HPDE6-E6E7 (cell line): Measurements from ENCODE around the gene GNG7.
"Not testable (repeated sequence)": the region's sequence is repeated elsewhere in the genome, so short reads cannot be mapped to it uniquely, and the experiment has no call there.

ENCODE experiments used
- DNase-seq: peaks from one replicate; pipeline ENCODE4 v3.0.0; 2011; ENCODE audit warnings: missing footprints; ENCODE audit errors: extremely low spot score

GNG7 gene

DNA sequence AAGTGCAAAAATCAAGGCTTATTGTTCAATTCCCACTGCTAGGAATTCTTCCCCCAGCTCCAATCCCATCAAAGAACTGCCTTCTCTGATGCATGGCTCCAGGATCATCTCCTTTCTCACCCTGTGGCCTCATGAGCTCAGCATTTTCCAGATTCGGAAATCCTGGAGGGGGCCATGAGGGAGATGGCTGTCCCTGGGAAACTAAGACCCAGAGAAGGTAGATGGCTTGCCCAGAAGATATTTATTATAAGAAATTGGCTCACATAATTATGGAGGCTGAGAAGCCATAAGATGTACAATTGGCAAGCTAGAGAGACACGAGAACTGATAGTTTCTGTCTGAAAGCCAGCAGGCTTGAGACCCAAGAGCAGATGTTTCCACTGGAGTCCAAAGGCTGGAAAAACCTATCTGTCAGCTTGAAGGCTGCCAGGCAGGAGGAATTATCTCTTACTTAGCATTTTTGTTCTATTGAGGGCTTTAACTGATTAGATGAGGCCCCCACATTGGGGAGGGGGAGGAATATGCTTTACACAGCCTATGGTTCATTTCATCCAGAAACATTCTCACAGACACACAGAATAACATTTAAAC, 168.0 kb downstream of the GNG7 start:
- DNase-seq, result no peak

DNA sequence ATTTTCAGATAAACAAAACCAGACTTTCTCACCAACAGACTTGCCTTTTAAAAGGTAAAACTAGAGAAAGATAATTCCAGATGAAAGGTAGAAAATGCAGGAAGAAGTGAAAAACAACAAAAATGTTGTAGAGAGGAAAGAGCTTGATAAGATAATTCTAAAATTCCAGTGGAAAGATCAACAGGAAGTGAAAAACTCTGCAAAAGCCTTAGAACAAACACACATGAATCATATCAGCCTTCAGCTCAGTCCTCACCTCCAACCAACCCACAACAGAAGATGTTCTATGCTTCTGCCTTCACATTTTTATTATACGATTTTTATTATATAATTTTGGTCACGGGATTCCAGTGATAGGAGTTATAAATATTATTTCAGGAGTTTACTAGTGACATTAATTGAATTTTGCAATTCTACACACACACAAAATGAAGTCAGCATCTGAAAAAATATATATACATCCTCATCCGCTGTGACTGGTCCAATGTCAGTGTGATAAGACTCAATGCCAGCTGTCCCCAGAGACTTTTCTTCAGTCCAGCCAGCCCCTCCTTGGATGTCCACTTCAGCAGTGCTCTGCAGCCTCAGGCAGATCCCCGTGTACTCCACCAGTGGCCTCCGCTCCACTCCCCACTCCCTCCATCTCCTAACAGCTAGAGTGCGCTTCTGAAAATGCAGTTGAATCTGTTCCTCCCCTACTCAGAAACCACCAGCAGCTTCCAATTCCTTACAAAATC, 168.6 kb downstream of the GNG7 start:
- DNase-seq, result no peak

DNA sequence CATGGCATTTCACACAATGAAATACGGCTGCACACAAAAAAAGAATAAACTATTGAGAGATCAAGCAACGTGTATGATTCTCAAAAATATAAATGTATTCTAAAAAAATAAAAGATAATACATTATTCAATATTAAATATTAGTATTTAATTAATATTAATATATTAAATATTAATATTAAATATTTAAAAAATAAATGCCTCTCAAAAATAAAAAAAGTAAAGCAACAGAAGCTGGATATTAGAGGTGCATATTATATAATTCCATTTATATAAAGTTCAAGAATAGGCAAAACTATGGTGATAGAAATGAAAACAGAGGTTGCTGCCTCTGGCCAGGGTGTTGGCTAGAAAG, 169.4 kb downstream of the GNG7 start:
- no peak for DNase-seq

DNA sequence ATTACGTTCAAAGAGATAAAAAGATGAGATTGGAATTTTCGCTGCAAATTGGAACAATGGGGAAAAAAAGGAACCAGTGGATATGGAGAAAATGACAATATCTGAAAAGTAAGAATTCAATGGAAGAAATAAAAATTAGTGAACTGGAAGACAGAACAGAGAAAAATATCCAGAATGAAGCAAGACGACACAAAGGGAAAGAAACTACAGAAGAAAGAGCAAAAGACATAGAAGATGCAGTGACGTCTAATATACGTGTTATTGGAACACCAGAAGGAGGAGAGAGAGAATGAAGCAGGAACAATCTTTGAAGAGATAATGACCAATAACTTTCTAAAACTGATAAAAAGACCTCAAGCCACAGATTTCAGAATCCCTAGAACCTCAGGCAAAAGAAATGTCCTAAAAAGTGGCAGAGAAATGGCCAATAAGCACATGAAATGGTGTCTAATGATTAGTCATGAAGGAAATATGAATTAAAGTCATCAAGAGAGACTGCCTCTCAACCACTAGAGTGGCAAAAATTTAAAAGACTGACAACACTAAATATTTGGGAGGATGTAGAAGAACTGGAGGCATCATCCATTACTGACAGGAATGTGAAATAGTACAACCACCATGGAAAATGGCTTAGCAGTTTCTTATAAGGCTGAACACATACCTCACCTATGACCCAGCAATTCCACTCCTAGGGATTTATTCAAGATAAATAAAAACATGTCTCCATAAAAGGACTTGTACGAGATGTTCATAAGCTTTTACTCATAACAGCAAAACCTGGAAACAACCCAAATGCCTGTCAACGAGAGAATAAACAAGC, 170.0 kb downstream of the GNG7 start:
- peak; percentile 47 for DNase-seq

DNA sequence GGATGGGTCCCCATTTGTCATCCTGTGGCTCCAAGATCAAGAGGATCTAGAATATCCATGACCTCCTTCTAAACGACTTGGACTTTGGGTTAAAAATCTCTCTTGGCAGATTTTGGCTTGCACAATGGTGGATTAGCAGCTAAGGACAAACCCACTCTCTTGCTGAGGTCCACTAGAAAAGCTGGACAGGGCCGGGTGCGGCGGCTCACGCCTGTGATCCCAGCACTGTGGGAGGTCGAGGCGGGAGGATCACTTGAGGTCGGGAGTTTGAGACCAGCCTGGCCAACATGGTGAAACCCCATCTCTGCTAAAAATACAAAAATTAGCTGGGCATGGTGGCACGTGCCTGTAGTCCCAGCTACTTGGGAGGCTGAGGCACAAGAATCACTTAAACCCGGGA, 172.6 kb downstream of the GNG7 start:
- DNase-seq, result not testable (repeated sequence)

DNA sequence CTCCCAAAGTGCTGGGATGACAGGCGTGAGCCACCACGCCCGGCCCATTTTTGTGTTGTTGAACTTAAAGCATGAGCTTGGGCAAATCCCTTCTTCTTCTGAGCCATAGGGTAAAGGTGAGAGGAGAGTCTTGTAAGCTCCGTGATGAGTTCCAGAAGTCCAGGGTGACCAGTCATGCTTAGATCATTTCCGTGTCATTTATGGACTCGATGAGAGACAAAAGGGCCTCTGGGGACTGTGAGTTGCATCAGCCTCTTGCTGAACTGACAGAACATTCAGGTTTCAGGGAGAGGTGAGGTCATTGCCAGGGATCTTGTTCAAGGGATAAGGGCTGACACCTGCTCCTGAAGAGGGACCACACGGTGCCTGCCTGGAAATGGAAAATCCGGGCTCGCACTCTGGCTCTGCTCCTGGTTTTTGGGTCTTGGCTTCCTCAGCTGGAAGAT, 173.0 kb downstream of the GNG7 start:
- peak; percentile 93 for DNase-seq

DNA sequence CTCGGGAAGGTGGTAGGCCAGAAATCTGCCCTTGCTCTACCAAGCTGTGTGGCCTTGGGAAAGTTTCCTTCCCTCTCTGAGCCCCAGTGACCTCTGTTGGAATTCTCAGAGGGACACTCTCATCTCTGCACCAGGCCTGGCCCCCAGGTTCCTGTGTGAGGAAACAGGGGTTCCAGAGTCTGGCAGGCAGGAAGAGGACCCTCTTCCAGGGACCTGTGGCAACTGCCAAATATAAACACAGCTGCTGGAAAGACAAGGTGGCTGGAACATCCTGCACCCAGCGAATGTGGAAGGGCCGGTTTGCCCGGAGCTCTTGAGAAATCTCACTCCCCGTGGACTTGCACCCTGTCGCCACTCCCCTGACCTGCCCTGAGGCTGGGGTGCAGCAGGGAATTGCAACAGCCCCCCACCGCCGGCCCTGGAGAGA, 173.8 kb downstream of the GNG7 start:
- DNase-seq, result no peak

DNA sequence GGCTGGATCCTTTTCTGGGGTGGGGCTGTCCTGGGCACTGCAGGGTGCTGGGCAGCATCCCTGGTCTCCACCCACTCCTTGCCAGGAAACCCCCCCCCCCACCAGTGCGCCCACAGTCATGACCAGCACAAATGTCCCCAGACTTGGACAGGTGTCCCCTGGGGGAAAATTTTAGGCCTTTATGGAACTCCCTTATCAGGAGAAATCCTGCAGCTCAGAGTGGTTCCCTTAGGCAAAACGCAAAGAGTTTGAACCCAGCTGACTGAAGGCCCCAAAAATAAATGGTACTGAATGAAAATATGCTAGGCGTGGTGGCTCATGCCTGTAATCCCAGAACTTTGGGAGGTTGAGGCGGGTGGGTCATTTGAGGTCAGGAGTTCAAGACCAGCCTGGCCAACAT, 174.8 kb downstream of the GNG7 start:
- DNase-seq, result no peak

DNA sequence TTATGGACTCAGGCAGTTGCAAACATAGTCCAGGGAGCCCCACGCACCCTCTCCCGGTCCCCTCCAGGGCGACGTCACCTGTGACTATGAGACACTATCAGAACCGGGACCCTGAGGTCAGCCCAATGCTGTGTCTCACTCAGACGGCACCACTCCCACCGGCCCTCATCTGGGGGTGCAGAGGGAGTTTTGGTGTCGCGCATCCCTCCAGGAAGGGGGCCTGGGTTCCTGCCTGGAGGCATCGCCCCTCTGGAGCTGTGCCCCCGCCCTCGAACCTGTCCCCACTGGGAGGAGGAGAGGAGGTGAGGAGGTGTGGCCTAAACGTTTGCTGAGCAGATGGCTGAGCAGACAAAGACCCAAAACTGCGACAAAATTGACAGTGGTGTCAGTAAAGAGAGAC, 175.3 kb downstream of the GNG7 start:
- DNase-seq, result no peak

DNA sequence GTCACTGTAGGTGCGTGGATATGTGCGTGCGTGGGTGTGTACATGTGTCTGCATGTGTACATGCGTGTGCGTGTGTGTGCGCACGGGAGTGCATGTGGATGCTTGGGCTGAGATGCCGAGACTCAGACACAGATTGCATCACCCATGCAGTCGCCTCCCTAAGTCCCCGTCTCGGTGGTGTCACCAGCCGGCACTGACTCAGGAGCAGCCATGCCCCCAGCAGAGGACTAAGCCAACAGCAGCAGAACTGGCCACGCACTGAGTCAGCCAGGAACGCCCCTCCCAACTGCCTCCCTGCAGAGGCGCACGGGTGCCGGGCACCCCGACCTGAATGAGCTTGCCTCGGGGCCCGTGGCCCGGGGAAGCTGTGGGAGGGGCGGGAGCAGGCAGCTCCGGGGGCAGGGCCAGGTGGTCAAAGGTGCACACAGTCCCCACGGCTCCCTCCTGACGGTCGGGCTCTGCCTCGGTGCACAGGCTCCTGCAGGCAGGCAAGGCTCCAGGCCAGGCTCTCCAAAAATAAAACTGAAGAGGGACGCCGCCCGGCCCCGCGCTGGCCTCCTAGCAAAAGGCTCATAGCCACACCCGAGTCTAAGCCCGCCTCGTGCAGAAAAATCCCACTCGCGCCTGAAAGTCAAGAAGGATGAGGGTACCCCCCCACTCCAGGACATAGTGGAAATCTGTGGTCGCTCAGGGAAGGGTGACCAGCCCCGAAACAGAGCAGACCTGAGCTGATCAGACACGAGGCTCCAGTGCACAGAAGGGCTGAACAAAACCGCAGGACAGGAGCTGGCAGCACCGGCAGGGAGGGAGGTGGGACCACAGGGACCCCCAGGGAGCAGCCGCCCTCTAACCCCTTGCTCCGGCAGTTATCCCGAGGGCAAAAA, 177.4 kb downstream of the GNG7 start:
- DNase-seq, result peak; percentile 63

DNA sequence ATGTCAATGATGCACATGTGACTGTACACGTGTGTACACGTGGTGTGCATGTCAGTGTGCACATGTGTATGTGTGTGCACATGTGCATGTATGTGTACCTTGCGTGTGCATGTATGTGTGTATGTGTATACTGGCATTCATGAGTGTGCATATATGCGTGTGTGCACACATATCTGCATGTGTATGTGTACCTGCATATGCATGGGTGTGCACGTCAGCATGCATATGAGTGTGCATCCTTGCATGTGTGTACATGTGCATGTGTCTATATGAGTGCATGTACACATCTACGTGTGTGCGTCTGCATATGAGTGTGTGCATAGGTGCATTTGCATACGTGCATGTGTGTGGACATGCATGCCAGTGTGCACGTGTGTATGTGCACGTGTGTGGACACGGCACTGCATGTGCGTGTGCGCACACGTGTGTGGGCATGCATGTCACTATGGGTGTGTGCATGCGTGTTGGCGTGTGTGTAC, 178.1 kb downstream of the GNG7 start:
- DNase-seq, result no peak

DNA sequence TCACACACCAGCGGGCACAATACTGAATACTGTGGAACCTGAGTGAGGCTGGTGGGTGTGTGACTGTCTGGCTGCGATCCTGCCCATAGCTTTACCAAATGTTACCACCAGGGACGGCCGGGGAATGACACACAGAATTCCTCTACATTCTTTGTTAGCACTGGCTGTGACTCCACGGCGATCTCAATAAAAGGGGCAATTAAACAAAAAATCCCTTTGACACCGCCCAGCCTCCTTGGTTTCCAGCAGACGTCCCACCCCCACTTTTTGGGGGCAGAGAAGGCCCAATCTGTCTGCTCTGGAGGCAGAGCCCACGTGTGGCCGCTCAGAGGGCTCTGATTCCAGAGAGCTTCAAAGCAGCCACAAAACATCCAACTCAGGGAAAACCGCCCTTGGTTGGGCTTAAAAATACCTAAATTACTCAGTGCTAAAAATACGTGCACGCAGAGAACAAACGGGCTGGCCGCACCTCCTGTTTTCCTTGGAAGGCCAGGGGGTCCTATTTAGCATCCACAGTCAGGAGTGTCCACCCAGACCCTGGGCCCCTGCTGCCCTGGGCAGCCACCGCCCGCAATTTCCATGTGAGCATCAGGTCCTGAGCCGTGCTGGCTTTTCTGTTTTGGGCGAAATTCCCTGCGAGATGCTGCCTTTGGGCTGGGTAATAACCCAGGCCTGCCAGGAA, 178.7 kb downstream of the GNG7 start:
- no peak for DNase-seq

DNA sequence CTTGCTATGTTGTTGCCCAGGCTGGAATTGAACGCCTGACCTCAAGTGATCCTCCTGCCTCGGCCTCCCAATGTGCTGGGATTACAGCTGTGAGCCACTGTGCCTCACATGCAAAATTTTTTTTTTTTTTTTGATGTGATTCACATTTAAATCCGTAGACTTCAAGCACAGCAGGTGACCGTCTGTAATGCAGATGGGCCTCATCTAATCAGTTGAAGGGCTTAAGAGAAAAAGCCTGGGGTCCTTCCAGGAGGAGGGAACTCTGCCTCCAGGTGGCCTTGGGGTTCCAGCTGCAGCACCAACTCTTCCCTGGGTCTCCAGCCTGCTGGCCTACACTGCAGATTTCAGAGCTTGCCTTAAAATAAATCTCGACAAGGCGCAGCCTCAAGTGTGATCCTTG, 183.0 kb downstream of the GNG7 start:
- DNase-seq, result no peak

DNA sequence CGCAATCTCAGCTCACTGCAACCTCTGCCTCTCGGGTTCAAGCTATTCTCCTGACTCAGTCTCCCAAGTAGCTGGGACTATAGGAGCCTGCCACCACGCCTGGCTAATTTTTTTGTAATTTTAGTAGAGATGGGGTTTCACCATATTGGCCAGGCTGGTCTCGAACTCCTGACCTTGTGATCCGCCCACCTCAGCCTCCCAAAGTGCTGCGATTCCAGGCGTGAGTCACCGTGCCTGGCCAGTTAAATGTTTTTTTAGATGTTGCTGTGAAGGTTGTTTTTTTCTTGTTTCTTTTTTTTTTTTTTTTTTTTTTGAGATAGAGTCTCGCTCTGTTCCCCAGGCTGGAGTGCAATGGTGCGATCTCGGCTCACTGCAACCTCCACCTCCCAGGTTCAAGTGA, 183.6 kb downstream of the GNG7 start:
- DNase-seq, result not testable (repeated sequence)

DNA sequence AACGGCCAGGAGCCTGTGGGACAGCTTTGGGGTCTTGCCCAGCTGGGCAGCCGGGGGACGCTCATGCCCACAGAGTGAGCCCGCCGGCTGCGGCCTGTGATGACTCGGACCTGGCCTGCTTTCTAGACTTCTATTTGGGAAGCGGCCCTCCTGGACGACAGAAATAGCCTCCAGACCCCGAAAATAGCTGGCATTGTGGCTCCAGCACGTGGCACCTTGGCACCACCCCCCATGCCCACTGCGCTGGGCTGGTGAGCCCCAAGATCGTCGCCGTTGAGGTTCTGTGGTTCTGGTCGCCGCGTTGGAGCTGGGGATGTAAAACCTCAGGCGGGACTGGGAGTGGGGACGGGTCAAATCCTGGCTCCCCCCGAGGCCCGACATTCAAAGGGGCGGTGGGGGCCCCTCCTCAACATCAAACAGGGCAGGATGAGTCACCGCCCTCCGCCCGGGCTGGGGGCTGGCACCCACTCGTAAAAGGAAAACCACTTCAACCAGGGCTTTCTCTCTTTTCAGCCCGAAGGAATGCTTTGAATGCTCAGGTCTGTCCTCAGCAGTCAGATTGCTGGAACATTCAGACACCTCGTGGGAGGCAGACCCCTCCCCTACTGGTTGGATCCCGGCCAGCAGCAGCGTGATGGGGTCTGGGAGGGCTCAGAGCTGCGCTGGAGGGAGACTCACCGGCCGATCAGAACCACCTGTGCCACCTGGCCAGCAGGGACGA, 184.5 kb downstream of the GNG7 start:
- DNase-seq, result no peak

DNA sequence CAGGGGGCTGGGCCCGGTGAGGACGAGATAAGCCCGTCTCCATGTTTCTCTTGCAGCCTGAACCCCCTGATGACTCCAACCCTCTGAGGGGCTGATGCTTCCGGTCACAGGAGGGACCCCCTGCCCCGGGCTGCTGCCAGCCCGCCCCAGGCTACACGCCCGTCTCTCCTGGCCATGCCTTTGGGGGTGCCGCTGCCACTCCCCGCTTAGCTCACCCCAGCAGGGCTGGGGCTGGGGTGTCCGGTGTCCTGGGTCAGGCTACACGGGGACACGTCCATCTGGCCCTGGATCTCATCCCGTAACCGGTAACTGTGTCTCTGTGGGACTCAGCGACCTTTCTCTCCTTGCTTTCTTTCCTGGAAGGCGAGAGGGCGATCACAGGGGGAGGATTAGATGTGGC, 185.8 kb downstream of the GNG7 start:
- DNase-seq, result no peak

DNA sequence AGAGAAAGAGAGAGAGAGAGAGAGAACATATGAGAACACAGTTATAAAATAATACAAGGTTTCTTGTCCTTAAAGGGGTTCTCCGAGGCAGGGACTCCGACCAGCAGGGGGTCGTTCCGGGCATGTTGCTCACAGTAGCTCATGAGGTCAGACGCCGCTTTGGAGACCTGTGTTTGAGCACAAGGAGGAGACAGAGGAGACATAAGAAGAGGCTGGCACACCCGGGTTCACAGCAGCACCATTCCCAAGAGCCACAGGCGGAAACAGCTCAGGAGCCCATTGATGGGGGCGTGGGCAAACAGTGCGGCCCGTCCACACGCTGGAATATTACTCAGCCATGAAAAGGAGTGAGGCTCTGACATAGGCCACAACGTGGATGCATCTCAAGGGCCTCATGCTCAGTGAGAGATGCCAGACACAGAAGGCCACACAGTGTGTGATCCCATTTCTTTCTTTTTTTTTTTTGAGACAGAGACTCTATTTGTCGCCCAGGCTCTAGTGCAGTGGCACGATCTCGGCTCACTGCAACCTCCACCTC, 187.4 kb downstream of the GNG7 start:
- DNase-seq, result no peak

DNA sequence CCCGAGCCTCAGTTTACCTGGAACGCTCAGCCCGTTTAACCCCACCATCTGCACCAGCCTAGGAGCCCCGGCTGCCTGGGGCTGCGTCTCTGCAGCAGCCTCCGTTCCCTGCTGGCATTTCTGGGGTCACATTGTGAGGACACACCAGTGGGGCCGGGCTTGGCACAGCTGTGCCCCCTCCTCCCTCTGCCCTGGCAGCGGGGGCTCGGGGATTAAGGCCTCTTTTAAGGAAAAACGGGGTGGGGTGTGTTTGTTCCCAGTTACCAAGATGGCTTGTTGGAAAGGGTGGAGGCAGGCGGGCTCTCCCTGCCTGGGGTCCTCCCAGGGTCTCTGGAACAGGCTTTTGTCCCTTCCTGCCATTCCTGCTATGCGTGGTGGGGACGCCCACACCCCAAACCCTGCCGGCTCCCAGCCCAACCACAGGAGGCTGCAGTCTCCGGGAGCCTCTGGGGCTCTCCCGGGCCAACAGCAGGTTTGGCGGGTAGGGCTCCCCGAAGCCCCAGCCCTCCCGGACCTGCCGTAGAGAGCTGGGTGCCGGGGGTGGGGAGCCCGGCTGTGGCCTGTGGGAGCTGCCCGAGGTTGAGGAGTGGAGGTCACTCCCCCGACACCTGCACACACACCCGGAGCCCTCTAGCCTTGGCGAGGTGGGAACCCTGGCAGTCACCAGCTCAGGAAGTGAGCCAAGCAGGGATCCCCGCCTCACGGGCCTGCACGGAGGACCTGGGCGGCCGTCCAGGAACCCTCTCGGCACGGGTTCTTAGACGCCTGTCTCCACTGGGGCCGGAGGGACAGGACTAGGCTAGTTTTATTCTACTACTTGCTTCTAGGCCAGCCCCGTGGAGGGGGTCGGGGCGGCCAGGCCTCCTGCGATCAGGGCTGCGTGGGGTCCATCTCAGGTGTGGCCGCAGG, 189.7 kb downstream of the GNG7 start:
- DNase-seq, result no peak

DNA sequence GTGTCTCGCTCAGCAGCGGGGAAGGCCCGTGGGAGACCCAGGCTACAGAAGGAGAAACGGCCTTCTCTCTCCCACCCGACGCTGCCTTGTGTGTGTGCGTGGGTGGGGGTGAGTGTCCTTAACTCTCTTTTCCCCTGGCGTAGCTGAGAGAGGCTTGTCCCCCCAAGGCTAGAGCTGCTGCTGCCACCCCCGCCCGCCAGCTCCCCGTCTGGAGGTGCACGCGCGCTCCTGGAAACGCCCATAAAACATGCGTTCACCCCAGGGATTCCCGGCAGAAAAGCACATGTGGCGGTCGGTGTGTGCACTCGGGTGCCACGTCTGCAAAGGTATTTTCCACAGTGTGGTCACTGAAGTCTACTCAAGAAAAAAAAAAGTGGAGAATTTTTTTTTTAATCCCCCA, 190.5 kb downstream of the GNG7 start:
- DNase-seq, result no peak
